ENCODE measurements around the gene PDE4D. TPM values are rescaled to one million over a fixed set of nuclear protein-coding genes. Genes with fewer than 3 reads are reported as not detected.

PDE4D gene
- total RNA-seq, 1 experiment from 2014 or later: 3.3 TPM

DNA sequence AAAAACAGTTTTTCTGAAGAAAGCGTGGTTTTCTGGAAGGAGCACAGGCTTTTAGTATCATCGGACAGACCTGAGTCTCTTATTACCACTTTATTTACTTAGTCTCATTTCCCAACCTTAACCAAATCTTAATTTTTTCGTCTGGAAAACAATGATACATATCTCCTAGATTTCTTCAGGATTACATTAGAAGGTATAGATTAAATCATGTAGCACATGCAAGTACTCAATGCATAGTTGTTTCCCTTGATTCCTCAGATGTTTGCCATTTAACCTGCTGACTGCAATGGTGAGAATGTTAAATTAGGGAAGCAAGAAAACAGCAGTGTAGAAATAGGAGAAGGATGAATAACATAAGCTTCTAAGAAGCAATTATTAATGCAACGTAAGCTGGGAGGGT is 289.4 kb downstream of the PDE4D start (continued):
- TF ChIP-seq, protein P1, sequence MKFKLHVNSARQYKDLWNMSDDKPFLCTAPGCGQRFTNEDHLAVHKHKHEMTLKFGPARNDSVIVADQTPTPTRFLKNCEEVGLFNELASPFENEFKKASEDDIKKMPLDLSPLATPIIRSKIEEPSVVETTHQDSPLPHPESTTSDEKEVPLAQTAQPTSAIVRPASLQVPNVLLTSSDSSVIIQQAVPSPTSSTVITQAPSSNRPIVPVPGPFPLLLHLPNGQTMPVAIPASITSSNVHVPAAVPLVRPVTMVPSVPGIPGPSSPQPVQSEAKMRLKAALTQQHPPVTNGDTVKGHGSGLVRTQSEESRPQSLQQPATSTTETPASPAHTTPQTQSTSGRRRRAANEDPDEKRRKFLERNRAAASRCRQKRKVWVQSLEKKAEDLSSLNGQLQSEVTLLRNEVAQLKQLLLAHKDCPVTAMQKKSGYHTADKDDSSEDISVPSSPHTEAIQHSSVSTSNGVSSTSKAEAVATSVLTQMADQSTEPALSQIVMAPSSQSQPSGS (CRISPR knock-in tag; IDR thresholded peaks at IDR 0.05; ENCODE audit: borderline replicate concordance, low read depth): no peak
- TF ChIP-seq, protein P2, sequence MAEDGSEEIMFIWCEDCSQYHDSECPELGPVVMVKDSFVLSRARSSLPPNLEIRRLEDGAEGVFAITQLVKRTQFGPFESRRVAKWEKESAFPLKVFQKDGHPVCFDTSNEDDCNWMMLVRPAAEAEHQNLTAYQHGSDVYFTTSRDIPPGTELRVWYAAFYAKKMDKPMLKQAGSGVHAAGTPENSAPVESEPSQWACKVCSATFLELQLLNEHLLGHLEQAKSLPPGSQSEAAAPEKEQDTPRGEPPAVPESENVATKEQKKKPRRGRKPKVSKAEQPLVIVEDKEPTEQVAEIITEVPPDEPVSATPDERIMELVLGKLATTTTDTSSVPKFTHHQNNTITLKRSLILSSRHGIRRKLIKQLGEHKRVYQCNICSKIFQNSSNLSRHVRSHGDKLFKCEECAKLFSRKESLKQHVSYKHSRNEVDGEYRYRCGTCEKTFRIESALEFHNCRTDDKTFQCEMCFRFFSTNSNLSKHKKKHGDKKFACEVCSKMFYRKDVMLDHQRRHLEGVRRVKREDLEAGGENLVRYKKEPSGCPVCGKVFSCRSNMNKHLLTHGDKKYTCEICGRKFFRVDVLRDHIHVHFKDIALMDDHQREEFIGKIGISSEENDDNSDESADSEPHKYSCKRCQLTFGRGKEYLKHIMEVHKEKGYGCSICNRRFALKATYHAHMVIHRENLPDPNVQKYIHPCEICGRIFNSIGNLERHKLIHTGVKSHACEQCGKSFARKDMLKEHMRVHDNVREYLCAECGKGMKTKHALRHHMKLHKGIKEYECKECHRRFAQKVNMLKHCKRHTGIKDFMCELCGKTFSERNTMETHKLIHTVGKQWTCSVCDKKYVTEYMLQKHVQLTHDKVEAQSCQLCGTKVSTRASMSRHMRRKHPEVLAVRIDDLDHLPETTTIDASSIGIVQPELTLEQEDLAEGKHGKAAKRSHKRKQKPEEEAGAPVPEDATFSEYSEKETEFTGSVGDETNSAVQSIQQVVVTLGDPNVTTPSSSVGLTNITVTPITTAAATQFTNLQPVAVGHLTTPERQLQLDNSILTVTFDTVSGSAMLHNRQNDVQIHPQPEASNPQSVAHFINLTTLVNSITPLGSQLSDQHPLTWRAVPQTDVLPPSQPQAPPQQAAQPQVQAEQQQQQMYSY (CRISPR knock-in tag; IDR thresholded peaks at IDR 0.05): no peak
- no peak for TF ChIP-seq RORB (CRISPR knock-in tag; IDR thresholded peaks at IDR 0.05)
- no peak for TF ChIP-seq OVOL2 (CRISPR knock-in tag; IDR thresholded peaks at IDR 0.05; ENCODE audit: borderline replicate concordance)
- TF ChIP-seq, protein P3, sequence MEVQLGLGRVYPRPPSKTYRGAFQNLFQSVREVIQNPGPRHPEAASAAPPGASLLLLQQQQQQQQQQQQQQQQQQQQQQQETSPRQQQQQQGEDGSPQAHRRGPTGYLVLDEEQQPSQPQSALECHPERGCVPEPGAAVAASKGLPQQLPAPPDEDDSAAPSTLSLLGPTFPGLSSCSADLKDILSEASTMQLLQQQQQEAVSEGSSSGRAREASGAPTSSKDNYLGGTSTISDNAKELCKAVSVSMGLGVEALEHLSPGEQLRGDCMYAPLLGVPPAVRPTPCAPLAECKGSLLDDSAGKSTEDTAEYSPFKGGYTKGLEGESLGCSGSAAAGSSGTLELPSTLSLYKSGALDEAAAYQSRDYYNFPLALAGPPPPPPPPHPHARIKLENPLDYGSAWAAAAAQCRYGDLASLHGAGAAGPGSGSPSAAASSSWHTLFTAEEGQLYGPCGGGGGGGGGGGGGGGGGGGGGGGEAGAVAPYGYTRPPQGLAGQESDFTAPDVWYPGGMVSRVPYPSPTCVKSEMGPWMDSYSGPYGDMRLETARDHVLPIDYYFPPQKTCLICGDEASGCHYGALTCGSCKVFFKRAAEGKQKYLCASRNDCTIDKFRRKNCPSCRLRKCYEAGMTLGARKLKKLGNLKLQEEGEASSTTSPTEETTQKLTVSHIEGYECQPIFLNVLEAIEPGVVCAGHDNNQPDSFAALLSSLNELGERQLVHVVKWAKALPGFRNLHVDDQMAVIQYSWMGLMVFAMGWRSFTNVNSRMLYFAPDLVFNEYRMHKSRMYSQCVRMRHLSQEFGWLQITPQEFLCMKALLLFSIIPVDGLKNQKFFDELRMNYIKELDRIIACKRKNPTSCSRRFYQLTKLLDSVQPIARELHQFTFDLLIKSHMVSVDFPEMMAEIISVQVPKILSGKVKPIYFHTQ (CRISPR knock-in tag; IDR thresholded peaks at IDR 0.05): no peak
- no peak for TF ChIP-seq KAT7 (CRISPR knock-in tag; IDR thresholded peaks at IDR 0.05; ENCODE audit: borderline replicate concordance)
- TF ChIP-seq, protein P4, sequence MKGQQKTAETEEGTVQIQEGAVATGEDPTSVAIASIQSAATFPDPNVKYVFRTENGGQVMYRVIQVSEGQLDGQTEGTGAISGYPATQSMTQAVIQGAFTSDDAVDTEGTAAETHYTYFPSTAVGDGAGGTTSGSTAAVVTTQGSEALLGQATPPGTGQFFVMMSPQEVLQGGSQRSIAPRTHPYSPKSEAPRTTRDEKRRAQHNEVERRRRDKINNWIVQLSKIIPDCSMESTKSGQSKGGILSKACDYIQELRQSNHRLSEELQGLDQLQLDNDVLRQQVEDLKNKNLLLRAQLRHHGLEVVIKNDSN (CRISPR knock-in tag; IDR thresholded peaks at IDR 0.05): no peak

- DNase-seq (ENCODE audit: low spot score) (no peak), ATAC-seq (no peak)
- ChIA-PET CTCF (interaction anchor here (1.0 kb wide), 1 partner anchor 13 kb away, joined by 3 read pairs; no protein-coding TSS in a partner anchor), POLR2A (no interaction called here)
- Mint-ChIP-seq H3K36me3 (no peaks in the 10 kb centered on the region), H3K27me3 (ENCODE audit: low read depth) (no peaks in the 10 kb centered on the region), H3K4me1 (peaks cover 34% of the 10 kb centered on the region), H3K4me3 (no peak overlapping the region), H3K9me3 (no peaks in the 10 kb centered on the region), H3K27ac (no peak overlapping the region)
- no peak for TF ChIP-seq AFF4 (CRISPR knock-in tag; IDR thresholded peaks at IDR 0.05; ENCODE audit: borderline replicate concordance)
- no peak for TF ChIP-seq ZNF232 (CRISPR knock-in tag; IDR thresholded peaks at IDR 0.05)
- TF ChIP-seq MYBL2 (CRISPR knock-in tag; IDR thresholded peaks at IDR 0.05): no peak
- TF ChIP-seq, protein P5, sequence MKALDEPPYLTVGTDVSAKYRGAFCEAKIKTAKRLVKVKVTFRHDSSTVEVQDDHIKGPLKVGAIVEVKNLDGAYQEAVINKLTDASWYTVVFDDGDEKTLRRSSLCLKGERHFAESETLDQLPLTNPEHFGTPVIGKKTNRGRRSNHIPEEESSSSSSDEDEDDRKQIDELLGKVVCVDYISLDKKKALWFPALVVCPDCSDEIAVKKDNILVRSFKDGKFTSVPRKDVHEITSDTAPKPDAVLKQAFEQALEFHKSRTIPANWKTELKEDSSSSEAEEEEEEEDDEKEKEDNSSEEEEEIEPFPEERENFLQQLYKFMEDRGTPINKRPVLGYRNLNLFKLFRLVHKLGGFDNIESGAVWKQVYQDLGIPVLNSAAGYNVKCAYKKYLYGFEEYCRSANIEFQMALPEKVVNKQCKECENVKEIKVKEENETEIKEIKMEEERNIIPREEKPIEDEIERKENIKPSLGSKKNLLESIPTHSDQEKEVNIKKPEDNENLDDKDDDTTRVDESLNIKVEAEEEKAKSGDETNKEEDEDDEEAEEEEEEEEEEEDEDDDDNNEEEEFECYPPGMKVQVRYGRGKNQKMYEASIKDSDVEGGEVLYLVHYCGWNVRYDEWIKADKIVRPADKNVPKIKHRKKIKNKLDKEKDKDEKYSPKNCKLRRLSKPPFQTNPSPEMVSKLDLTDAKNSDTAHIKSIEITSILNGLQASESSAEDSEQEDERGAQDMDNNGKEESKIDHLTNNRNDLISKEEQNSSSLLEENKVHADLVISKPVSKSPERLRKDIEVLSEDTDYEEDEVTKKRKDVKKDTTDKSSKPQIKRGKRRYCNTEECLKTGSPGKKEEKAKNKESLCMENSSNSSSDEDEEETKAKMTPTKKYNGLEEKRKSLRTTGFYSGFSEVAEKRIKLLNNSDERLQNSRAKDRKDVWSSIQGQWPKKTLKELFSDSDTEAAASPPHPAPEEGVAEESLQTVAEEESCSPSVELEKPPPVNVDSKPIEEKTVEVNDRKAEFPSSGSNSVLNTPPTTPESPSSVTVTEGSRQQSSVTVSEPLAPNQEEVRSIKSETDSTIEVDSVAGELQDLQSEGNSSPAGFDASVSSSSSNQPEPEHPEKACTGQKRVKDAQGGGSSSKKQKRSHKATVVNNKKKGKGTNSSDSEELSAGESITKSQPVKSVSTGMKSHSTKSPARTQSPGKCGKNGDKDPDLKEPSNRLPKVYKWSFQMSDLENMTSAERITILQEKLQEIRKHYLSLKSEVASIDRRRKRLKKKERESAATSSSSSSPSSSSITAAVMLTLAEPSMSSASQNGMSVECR (CRISPR knock-in tag; IDR thresholded peaks at IDR 0.05; ENCODE audit: borderline replicate concordance): no peak
- no peak for TF ChIP-seq ZNF425 (CRISPR knock-in tag; conservative IDR thresholded peaks at IDR 0.05)
- no peak for TF ChIP-seq ZNF396 (CRISPR knock-in tag; IDR thresholded peaks at IDR 0.05; ENCODE audit: borderline replicate concordance)
- no peak for TF ChIP-seq CREB1 (CRISPR knock-in tag; IDR thresholded peaks at IDR 0.05)
- no peak for TF ChIP-seq ZNF138 (CRISPR knock-in tag; conservative IDR thresholded peaks at IDR 0.05)
Measured at GRCh38 chr5:59600998-59601397, 292.5 kb downstream of the PDE4D start.
